Stomach (tissue), 4 donors: ENCODE measurements around the gene TAF15.

Experiments
- EP300 ChIP-seq: sonication (generic); formaldehyde crosslinking; IDR thresholded peaks from one replicate; pipeline ENCODE4 v1.6.1; 2017; ENCODE audit warnings: antibody characterized with exemption
- POLR2A ChIP-seq, 4 donors: fragments of 450-650 bp; IDR thresholded peaks; one replicate each; pipeline ENCODE4 v1.6.1; 2016; ENCODE audit warnings: antibody characterized with exemption in 4 of 4, control low read depth in 2 of 4, mild to moderate bottlenecking in 1 of 4, moderate library complexity in 1 of 4
- POLR2AphosphoS5 ChIP-seq, 3 donors: sonication (generic); formaldehyde crosslinking; IDR thresholded peaks; one replicate each; pipeline ENCODE4 v1.6.1; 2016; ENCODE audit warnings: antibody characterized with exemption in 3 of 3
- TF ChIP-seq, protein P1 (sequence below), 7 experiments: fragments of 450-650 bp in 4 of 7; fragments of 200-600 bp in 3 of 7; sonication (generic) in 3 of 7; IDR thresholded peaks; one replicate each; pipeline ENCODE4 v1.5.1; 2016 to 2019; ENCODE audit warnings: antibody characterized with exemption in 7 of 7, control low read depth in 2 of 7, mild to moderate bottlenecking in 1 of 7

DNA sequence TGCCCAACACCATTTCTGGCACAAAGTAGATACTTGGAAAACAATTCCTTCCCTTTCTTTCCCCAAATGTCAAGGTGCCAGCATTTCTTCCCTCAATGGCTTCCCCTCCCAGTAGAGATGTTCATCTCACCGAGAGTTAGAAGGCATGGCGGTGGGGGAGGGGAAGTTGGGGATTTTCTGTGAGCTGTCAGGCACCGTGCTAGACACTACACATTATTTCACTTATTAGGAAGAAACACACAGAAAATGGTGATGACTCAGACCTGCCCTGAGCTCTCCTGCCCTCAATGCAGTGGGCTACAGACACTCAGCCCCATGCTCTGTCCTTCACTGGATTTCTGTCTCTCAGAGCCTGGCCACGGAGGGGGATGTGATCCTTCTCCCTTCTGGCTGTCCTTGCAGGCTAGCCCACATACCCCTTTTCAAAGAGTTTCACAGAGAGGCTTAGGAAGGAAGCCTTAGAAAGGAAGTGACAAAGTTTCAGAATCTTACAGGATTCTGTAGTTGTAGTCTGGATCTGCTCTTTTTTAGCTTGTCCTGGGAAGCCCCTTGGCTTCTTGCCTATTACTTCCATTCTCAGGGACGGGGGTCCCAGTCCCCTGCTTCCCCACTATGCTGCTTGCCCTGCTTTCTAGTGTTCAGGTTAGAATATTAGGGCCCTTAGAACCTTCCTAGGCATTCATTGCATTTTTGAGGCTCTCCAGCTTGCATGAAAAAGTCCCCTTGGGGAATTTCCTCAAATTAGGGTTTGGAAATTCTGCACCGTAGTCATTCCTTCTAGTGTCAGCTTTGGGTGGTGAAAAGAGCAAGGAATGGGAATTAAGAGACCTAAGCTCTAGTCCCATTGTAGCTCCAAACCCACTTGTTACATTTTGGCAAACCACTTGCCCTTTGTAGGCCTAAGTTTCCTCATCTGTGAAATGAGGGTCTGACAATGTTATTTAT, 83.1 kb downstream of the TAF15 start:
- TF ChIP-seq EP300 (no peak), POLR2A (IDR thresholded peaks at IDR 0.05) (no peak), POLR2AphosphoS5 (IDR thresholded peaks at IDR 0.05) (no peak)
- TF ChIP-seq, protein P1, sequence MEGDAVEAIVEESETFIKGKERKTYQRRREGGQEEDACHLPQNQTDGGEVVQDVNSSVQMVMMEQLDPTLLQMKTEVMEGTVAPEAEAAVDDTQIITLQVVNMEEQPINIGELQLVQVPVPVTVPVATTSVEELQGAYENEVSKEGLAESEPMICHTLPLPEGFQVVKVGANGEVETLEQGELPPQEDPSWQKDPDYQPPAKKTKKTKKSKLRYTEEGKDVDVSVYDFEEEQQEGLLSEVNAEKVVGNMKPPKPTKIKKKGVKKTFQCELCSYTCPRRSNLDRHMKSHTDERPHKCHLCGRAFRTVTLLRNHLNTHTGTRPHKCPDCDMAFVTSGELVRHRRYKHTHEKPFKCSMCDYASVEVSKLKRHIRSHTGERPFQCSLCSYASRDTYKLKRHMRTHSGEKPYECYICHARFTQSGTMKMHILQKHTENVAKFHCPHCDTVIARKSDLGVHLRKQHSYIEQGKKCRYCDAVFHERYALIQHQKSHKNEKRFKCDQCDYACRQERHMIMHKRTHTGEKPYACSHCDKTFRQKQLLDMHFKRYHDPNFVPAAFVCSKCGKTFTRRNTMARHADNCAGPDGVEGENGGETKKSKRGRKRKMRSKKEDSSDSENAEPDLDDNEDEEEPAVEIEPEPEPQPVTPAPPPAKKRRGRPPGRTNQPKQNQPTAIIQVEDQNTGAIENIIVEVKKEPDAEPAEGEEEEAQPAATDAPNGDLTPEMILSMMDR (IDR thresholded peaks at IDR 0.05): no peak
